GM18858 (cell line): ENCODE results near the gene DNER.
A peak's percentile ranks its signal among the peaks of the same experiment; 100 is the strongest.
"Not testable (repeated sequence)": the region's sequence is repeated elsewhere in the genome, so short reads cannot be mapped to it uniquely, and the experiment has no call there.

Source experiments
- ATAC-seq: cut with Tn5 transposase; IDR thresholded peaks from one replicate; pipeline ENCODE4 v1.9.1; 2021; ENCODE audit not compliant: unreplicated experiment

DNER gene

DNA sequence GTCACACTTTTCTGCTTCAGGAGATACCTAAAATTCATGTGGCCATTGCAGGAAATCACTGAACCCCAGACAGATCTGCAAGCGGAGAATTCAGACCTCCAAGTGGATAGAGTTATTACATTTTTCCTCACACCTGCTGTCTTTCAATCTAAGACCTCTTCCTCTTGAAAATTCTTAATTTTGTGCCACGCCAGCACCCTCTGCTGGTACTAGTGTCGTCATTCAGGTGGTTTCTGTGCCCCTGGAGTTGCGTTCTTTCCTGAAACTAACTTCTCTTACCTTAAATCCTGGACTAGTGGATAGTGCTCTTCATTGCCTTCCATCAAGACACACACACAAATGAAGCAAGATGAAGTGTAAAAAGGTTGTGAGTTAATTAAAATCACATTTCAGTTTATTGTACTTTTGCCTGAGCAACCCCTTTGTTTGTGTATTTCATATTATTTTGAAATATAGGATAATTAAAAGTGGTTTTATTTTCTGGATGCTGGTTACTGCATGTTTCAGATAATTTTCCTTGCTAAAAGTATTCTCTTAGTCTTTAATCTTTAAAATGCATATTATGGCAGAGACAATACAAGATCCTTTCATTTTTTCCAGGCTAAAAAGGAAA lies 1.6 kb upstream of the DNER start:
- no peak for ATAC-seq

DNA sequence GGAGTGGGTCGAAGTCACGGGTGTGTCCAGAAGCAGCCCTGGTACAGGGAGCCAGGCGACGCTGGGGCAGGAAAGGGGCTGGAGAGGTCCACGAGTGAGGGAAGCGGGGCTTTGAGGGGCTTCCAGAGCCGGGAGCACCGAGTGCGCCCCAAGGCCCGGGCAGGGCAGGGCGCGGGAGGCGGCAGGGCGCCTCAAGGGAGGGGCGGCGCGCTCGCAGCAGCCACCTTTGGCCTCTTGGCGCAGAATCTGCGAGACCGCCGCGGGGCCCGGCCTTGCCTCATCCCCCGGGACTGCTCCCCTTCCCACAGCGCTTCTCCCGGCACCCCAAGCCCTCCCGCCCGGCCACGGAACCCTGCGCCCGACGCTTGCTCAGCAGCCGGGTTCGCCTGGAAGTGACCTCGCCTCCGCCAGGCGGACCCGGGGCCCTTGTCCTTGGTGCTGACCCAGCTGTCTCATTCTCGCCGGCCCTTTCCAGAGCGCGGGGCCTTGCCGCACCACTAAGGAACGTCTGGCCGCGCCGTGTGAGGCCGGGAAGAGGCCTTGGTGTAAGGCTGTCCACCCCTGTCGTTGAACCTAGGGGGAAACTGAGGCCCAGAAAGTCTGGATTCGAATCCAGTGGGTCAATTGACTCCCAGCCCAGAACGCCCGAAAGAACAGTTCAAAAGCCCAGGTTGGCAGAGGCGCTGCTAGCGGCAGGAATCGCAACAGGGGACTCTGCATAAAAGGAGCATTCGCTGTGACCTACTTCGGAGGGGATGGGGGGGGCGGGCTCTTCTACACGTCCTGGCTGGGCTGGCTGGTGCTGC lies 584 bp upstream of the DNER start:
- peak; percentile 11 for ATAC-seq

DNA sequence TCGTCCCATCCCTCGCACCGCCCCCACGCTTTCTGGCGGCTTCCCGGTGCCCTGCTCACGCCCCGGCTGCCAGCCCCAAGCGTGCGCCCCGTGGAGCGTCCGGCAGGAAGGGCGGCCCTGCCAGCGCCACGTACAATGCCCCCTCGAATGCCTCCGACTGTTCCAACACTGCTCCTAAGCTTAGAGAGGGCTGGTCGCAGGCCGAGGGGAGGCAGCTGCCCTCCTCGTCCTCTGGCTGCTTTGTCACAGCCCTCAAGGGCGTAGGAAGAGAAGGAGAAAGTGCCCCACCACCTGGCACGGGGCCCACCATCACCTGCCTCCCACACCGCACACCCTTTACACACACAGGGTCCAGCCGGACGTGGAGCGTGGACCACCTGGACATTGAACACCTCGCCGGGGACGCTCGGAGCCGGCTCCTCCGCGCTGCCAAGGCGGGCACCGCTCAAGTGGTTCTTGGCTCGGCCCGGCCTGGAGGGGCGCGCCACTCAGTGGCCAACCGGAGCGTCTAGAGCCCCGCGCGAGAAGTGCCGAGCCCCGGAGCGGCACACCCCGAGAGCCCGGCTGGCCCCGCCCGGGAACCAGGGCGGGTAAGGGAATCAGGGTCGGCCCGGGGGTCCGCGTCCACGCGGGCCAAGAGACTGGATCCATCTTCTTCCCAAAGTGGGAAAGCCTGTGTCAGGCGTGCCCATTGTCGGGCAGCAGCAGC lies 830 bp downstream of the DNER start:
- ATAC-seq, result peak; percentile 11

DNA sequence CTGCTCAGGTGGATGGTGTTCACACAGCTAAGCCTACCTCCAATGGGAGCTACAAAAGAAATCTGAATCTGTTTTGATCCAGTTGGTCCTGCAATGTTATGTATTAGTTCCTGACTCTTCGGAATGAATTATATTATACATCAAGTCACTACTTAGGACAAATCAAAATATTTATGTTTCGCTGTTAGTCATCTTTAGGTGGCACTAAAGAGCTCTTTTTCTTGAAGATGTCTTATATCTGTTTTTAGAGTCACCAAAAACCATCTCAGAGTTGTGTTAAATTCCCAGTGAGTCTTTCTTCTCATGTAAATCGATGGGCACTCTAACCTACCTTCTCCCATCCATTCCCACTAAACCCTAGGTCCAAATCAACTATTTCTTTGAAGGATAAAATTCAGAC lies 2.2 kb downstream of the DNER start:
- ATAC-seq, result no peak

DNA sequence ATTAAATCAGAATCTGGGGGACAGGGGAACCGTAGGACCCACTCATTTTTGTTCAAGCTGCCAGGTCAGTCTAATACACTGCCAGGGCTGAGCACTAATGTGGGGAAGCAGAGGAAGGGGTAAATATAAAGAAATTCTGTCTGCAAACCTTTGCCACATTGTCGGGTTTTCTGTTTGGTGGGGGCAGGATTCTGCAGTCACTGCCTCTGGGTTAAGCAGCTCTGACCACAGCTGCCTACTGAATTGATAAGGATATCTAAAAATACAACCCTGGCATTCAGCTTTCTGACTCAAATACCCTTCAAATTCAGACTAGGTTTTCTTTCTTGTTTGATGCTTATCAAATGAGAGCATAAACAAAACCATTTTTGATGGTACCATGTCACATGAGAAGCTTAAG lies 6.0 kb downstream of the DNER start:
- no peak for ATAC-seq

DNA sequence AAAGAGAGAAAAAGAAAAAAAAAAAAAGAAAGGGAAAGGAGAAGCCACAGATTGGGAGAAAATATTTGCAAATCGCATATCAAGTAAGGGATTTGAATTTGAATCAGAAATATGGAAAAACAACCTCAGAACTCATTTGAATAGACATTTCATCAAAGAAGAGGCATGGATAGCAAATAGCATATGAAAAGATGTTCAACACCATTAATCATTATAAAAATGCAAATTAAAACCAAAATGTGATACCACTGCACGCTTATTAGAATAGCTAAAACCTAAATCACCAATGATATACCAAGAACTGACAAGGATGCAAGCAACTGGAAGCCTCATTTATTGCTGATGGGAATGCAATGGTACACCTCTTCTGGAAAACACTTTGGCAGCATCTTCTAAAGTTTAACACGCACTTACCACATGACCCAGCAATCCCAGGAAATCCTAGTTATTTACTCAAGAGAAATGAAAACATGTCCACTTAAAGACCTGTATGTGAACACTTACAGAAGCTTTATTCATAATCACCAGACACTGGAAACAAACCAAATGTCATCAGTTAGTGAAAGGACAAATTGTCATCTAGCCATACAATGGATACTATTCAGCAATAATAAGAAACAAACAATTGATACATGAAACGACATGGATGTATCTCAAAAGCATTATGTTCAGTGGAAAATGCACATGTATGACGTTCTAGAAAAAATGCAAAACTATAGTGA lies 10.3 kb downstream of the DNER start:
- ATAC-seq, result no peak

DNA sequence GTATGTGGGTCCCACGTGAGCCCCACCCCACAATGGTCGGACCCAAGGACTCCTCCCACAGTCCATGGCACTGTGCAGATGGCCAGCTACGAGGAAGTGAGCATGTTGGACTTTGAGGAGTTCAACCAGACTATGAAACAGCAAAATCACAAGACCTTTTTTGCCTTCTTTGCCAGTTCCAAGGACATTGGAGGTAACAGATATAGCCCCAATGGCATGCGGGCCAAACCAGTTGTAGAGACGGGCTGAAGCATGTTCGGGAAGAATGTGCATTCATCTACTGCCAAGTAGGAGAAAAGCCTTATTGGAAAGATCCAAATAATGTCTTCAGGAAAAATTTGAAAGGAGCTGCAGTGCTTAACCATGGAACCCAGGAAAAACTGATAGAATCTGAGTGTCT lies 12.6 kb downstream of the DNER start:
- ATAC-seq, result no peak

DNA sequence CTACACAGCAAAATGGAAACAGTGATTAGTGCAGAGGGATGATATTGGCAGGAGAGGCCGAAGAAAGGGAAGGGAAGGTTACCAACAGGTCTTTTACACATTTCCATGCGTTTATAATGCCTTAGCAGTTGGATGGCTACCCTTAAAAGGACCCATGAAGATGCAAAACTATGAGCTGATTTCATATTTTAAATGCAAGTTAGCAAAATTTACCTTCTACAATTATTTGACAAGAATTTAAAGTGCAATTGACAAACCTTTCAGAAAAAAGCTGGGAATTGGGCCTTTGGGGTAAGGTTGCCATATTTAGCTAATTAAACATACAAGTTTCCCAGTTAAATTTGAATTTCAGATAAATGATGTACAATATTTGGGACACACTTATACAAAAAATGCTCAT lies 13.3 kb downstream of the DNER start:
- ATAC-seq, result no peak

DNA sequence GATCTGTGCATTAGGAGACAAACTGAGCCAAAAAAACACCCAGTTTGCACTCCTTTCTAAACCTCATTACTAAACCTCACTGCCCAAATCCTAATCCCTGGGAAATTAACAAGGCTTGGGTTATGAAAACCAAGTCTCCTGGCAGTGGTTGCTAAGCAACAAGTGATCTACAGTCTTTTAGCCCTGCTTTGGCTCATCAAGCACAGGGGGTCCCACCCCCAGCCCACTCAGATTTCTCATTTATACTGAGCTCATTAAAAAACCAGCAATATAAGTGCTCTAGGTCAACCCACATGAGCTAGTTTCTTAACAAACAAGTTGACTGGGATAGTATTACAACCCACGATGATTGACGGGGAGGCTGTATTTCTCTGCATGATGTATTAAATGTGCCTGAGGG lies 18.4 kb downstream of the DNER start:
- ATAC-seq, result no peak

DNA sequence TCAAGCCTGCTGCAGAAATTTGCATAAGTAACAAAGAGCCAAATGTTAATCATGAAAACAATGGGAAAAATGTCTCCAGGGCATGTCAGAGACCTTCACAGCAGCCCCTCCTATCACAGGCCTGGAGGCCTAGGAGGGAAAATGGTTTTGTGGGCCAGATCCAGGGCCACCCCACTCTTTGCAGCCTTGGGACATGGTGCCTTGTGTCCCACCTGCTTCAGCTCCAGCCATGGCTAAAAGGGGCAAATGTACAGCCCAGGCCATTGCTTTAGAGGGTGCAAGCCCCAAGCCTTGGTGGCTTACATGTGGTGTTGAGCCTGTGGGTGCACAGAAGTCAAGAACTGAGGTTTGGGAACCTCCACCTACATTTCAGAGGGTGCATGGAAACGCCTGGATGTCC lies 20.5 kb downstream of the DNER start:
- not testable (repeated sequence) for ATAC-seq

DNA sequence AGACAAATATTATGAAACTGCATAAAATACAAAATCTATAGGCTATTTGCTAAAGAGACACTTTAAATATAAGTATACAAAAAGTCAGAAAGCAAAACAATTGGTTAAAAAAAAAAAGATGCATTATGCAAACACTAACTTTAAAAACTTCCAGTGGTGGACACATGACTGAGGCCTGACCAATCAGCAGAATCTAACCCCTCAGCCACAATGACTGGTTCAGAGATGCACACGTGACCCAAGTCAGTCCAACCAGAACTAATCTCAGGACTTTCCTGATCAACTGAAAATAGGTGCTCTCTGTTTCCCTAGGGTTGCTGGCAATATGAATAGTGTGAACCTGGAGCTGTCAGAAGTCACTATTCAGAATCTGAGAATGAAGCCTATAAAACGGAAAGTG lies 22.7 kb downstream of the DNER start:
- ATAC-seq, result no peak

DNA sequence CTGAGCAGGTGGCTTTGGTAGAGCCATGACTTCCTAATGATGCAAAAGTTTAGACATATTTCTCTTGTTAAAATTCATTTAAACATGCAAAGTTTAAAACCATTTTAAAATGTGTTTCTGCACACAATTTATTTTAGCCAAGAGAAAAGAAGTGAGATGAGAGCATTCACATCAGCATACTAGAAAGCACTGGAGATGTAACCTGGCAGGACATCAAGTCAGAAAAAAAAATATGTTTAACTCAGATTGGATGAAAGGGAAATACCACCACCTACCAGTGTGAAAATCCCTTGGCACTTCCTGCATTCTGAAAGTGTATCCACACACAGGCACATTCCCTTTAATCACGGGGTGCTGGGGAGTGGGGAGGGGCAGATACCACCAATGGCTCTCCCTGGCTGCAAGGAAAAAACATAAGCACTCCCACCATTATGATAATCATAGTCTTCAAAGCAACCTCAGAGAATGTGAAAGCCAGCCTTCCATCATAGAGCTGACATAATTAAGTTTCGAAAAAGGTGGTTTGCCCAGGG lies 25.0 kb downstream of the DNER start:
- ATAC-seq, result no peak

DNA sequence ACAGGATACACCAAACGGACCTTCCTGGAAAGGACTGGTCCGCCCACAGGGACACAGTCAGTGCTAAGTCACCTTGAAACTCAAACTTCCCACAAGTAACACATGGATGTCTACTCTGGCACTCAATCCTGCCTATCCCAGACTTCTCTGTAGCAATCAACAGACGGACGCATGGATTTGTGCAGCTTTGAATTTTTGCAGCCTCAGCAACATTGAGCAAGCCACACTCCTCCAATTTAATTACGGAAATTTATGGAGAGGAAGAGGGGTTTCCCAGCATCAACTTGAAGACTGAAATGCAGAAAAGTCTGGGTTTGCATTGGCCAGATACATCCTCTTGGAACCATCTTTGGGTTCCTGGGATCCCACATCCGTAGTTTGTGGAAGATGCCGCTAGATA lies 26.2 kb downstream of the DNER start:
- ATAC-seq, result no peak

DNA sequence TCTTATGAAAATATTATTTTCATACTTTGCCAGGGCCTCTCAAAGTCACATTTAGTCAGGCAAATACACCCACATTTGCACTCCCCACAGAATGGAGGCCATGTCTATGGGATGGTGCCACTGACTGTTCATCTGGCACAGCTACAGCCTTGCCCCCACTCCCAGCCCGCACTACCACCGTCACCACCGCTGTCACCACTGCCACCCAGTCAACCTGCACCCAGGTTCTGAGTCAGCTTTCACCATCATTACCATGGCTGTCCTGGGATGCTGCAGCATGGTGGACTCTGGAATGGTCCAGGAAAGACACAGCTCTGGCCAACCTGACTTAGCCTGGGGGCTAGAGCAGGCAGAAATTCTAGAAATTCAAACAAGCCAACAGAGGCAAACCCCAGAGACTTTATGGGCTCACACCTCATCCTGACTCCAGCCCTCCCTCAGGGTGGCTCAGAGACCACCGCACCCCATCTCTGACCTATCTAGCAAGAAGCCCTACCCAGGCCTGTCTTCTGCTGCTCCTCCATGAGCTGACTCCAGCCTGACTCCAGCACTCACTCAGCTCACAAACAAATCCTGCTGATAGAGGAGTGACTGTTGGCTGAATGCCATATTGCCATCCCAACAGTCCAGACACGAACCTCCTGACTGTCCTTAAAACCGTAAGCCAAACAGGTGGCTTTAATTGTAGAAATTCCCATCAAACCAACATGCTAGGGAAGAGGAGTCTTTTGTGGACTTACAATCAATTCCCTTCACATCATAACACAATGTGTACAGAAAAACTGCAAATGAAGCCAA lies 28.0 kb downstream of the DNER start:
- ATAC-seq, result no peak

DNA sequence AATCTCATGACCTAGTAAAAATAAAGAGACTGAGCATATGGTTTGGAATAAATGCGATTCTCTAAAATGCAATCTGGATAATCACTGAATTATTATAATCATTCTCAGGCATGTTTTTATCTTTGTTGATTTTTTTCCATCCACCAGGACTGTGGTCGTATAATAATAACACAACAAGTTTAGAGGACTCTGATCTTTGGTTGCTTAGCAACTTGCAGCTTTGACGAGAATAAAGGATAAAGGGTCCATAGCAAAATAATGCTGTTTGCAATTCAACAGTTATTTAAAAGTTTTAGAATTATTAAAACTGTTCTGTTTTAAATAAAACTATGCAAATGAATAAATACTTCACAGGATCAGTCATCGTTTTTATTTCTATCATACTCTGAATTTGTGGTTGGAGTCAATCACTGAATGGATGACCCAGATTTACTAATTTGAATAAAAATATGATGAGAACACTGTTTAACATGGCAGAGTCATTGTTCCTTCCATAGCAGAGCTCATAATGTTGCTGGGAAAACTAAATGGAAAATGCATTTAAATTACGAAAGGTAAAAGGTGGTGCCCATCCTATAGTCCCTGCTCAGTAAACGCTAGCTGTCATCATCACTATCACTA lies 29.3 kb downstream of the DNER start:
- no peak for ATAC-seq

DNA sequence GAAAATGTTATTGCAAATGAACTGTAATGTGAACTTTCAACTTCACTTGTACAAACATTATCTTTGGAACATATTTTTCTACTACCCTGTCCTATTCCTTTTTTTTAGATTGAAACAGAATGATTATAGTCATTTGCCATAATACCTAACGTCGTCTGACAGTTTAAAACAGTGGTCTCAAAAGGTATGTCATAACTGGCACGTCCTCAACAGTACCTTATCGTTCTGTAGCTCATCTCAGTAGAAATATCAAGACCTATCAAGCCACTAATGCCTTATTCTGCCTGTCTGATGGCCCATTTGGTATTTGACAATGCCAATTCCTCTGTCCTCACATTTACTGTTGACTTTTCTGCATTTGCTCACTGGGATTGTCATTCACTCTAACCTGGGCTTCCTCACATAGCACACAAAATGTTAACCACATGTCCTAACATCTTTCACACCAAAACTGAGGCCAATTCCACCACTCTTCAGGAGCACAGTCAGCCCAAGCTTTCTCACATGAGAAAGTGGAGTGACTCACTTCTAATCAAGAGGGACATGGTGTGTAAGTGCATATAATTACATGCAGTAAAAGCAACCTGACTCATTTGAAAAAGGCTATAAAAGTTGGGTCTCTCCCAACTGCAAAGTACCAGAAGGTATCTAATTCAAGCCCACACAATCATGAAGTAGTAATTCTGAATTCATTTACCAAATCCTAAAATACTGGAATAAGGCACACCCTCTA lies 34.8 kb downstream of the DNER start:
- no peak for ATAC-seq

DNA sequence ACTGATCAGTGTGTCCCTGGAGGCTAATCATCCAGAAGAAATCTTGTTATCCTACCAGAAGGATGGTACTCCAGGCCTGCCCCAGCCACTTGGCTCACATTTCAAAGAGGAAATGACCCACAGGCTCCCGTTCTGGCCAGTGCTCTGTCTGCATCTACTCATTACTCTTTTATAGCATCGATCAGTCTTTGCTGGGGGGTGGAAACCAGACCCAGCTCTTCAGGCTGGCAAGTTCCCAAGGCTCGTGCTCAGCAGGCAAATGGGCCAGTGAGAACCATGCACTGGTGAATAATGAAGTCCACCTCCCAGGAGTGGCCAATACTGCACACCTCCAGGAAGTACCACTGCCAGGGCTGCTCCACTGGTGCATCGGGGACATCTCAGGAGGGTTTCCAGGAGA lies 38.8 kb downstream of the DNER start:
- ATAC-seq, result no peak

DNA sequence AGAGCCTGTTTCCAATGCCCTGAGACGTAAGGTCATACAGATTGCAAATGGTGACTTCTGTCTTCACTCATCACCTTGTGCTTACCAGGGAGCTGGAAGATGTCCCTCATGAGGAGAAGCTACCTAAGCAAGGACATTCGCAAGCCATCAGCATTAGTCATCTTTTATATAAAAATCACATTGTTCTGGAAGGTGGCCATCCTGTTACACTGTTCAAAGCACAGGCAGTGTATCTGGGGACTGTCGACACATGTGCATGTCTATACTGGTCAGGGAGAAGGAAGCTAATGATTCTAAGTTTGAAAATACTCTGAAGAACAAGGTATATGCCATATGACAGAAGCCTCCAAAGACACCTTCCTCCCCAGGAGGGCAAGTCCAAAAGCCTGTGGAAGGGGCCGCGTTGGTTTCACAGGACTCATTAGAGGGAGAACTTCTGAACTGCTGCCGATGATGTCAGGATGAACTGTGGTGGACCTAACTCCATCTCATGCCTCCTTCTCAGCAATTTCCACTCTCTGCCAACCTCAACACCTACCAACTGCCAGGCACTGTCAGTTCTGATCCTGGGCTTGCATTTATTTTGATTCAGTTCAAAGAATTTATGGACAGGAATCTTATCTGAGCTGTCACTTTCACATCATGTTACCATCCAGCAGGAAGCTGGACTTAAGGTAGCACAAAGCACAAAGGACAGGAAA lies 39.4 kb downstream of the DNER start:
- ATAC-seq, result no peak

DNA sequence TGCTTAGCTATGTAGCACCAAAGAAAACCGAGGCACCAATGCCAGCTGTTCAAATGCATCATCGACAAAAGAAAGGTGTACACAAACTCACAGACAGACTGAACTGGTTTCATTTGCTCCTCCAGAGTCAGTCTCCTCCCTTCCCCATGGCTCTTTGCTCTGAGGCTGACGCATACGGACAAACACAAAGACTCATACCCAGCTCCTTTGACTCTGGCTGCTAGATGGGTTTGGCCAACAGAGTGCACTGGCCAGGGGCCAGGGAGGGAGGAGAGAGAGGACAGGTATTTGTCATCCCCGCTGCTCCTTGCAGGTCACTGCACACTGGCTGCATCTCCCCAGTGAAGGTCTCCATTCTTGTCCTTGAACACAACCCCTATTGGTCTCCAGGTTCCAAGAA lies 40.7 kb downstream of the DNER start:
- no peak for ATAC-seq
